CD8-positive, alpha-beta memory T cell (primary cell): ENCODE results near the gene IRF2. TPM values are rescaled to one million over a fixed set of nuclear protein-coding genes. Genes with fewer than 3 reads are reported as not detected.

Experiments
- CTCF ChIA-PET: fragments of 350-600 bp; sonication (Branson Sonifier 250); formaldehyde crosslinking; loops from one replicate; lab custom pipeline; 2021; ENCODE audit warnings: antibody characterized with exemption; lab: Charles Lee
- POLR2A ChIA-PET: fragments of 350-600 bp; sonication (Branson Sonifier 250); formaldehyde crosslinking; loops from one replicate; lab custom pipeline; 2021; ENCODE audit warnings: antibody characterized with exemption; lab: Charles Lee
- DNase-seq, 5 donors: peaks; one replicate each; pipeline versions ENCODE4 v3.0.0 to v3.0.0-alpha.2; 2020 to 2022; ENCODE audit warnings: mixed read lengths in 1 of 5
- H3K27ac ChIP-seq: one replicate; pipeline ENCODE4 v1.7.0; 2013; ENCODE audit warnings: low read depth, mild to moderate bottlenecking, low read length, moderate library complexity
- H3K27me3 ChIP-seq: 2 replicates; pipeline ENCODE4 v1.7.0; 2013; ENCODE audit warnings: low read length, mild to moderate bottlenecking; ENCODE audit not compliant: insufficient read depth, poor library complexity, severe bottlenecking
- H3K36me3 ChIP-seq: 2 replicates; pipeline ENCODE4 v1.7.0; 2013; ENCODE audit warnings: mild to moderate bottlenecking, low read length, moderate library complexity; ENCODE audit not compliant: insufficient read depth
- H3K4me1 ChIP-seq: 2 replicates; pipeline ENCODE4 v1.7.0; 2013; ENCODE audit warnings: mild to moderate bottlenecking, low read length, moderate library complexity; ENCODE audit not compliant: insufficient read depth
- H3K4me3 ChIP-seq: 2 replicates; pipeline ENCODE4 v1.7.0; 2013; ENCODE audit warnings: mild to moderate bottlenecking, low read length
- H3K9me3 ChIP-seq: 2 replicates; pipeline ENCODE4 v1.7.0; 2013; ENCODE audit warnings: mild to moderate bottlenecking, low read length
- H3K27ac Mint-ChIP-seq, 8 donors: one replicate each; pipeline ENCODE4 v1.8.0; 2020 to 2021; ENCODE audit warnings: mixed read lengths in 8 of 8, mild to moderate bottlenecking in 6 of 8, inconsistent platforms in 3 of 8, moderate library complexity in 3 of 8
- H3K27me3 Mint-ChIP-seq, 2 donors: one replicate each; pipeline ENCODE4 v1.8.0; 2020 to 2021; ENCODE audit warnings: mixed read lengths in 2 of 2, mild to moderate bottlenecking in 1 of 2, moderate library complexity in 1 of 2
- H3K36me3 Mint-ChIP-seq, 3 donors: one replicate each; pipeline ENCODE4 v1.8.0; 2020 to 2021; ENCODE audit warnings: mixed read lengths in 3 of 3, inconsistent platforms in 1 of 3, mild to moderate bottlenecking in 1 of 3
- H3K4me1 Mint-ChIP-seq, 3 donors: one replicate each; pipeline ENCODE4 v1.8.0; 2020 to 2021; ENCODE audit warnings: mixed read lengths in 3 of 3, inconsistent platforms in 1 of 3, mild to moderate bottlenecking in 1 of 3
- H3K4me3 Mint-ChIP-seq, 7 donors: one replicate each; pipeline ENCODE4 v1.8.0; 2020 to 2021; ENCODE audit warnings: mixed read lengths in 7 of 7, mild to moderate bottlenecking in 6 of 7, moderate library complexity in 4 of 7, inconsistent platforms in 2 of 7
- H3K9me3 Mint-ChIP-seq, 5 donors: one replicate each; pipeline ENCODE4 v1.8.0; 2020 to 2022; ENCODE audit warnings: mixed read lengths in 5 of 5, mild to moderate bottlenecking in 3 of 5, moderate library complexity in 2 of 5, inconsistent platforms in 1 of 5
- polyA plus RNA-seq: library from polyadenylated mRNA; unstranded; fragments of 300-500 nt; fragmentation: Illumina TruSeq; gene quantifications from one replicate; pipeline ENCODE4 v1.2.3, GENCODE V29; 2021
- total RNA-seq, 2 experiments: library from RNA; stranded (reverse); gene quantifications; one replicate each; pipeline ENCODE4 v1.2.3, GENCODE V29; 2021

IRF2 gene
- total and polyA plus RNA-seq, 3 experiments from 2014 or later, result 44.1 to 79.3 (median 44.3) TPM

- CTCF ChIA-PET, result no interaction called here
- Mint-ChIP-seq H3K4me3 (no peak overlapping the region), H3K9me3 (no peaks in the 10 kb centered on the region), H3K36me3 (peaks cover 0 to 93% (median 41%) of the 10 kb centered on the region in 3 donors), H3K4me1 (peaks cover 18 to 41% (median 38%) of the 10 kb centered on the region in 3 donors), H3K27me3 (no peaks in the 10 kb centered on the region), H3K27ac (peak overlapping the region in 6 of 8 donors; percentile 11 to 69 (median 52))
- H3K36me3 ChIP-seq, result peaks cover 45% of the 10 kb centered on the region
- H3K9me3 ChIP-seq, result no peaks in the 10 kb centered on the region
- H3K4me1 ChIP-seq, result no peaks in the 10 kb centered on the region
- no peaks in the 10 kb centered on the region for H3K27me3 ChIP-seq
- H3K27ac ChIP-seq, result no peak overlapping the region
- DNase-seq, result no peak
- H3K4me3 ChIP-seq, result no peak overlapping the region
- POLR2A ChIA-PET, result no interaction called here
Measured at GRCh38 chr4:184401397-184402171, 72.8 kb downstream of the IRF2 start.

GRCh38 chr4:184400891-184401290 is 73.5 kb downstream of the IRF2 start:
- ChIA-PET POLR2A (no interaction called here), CTCF (no interaction called here)
- peaks cover 20 to 41% (median 41%) of the 10 kb centered on the region in 3 donors for H3K4me1 Mint-ChIP-seq
- no peaks in the 10 kb centered on the region for H3K27me3 Mint-ChIP-seq
- Histone ChIP-seq H3K27ac (no peak overlapping the region), H3K4me1 (no peaks in the 10 kb centered on the region), H3K9me3 (no peaks in the 10 kb centered on the region), H3K27me3 (no peaks in the 10 kb centered on the region), H3K36me3 (peaks cover 43% of the 10 kb centered on the region), H3K4me3 (no peak overlapping the region)
- H3K9me3 Mint-ChIP-seq, result no peaks in the 10 kb centered on the region
- H3K4me3 Mint-ChIP-seq, result no peak overlapping the region
- H3K27ac Mint-ChIP-seq, result peak overlapping the region in 2 of 8 donors; percentile 2 to 36
- peaks cover 3 to 95% (median 43%) of the 10 kb centered on the region in 3 donors for H3K36me3 Mint-ChIP-seq
- no peak for DNase-seq

- DNase-seq, result no peak
- H3K27ac ChIP-seq, result no peak overlapping the region
- Mint-ChIP-seq H3K9me3 (no peaks in the 10 kb centered on the region), H3K4me3 (no peak overlapping the region), H3K27ac (peak overlapping the region in 6 of 8 donors; percentile 12 to 61 (median 34)), H3K4me1 (peaks cover 18 to 39% (median 39%) of the 10 kb centered on the region in 3 donors), H3K36me3 (peaks cover 3 to 95% (median 44%) of the 10 kb centered on the region in 3 donors), H3K27me3 (no peaks in the 10 kb centered on the region)
- H3K4me3 ChIP-seq, result no peak overlapping the region
- H3K9me3 ChIP-seq, result no peaks in the 10 kb centered on the region
- no peaks in the 10 kb centered on the region for H3K27me3 ChIP-seq
- ChIA-PET CTCF (no interaction called here), POLR2A (no interaction called here)
- no peaks in the 10 kb centered on the region for H3K4me1 ChIP-seq
- H3K36me3 ChIP-seq, result peaks cover 43% of the 10 kb centered on the region
Measured at GRCh38 chr4:184400375-184400870, 73.9 kb downstream of the IRF2 start.

- H3K36me3 ChIP-seq, result peaks cover 43% of the 10 kb centered on the region
- H3K9me3 ChIP-seq, result no peaks in the 10 kb centered on the region
- no peak overlapping the region for H3K27ac ChIP-seq
- H3K4me1 ChIP-seq, result no peaks in the 10 kb centered on the region
- DNase-seq, result no peak
- Mint-ChIP-seq H3K27ac (peak overlapping the region in 4 of 8 donors; percentile 24 to 43 (median 30)), H3K4me3 (no peak overlapping the region), H3K36me3 (peaks cover 3 to 93% (median 41%) of the 10 kb centered on the region in 3 donors), H3K27me3 (no peaks in the 10 kb centered on the region), H3K4me1 (peaks cover 18 to 36% (median 34%) of the 10 kb centered on the region in 3 donors), H3K9me3 (no peaks in the 10 kb centered on the region)
- no peaks in the 10 kb centered on the region for H3K27me3 ChIP-seq
- ChIA-PET CTCF (no interaction called here), POLR2A (no interaction called here)
- no peak overlapping the region for H3K4me3 ChIP-seq
Measured at GRCh38 chr4:184399512-184399908, 74.8 kb downstream of the IRF2 start.

GRCh38 chr4:184398741-184399511 is 75.4 kb downstream of the IRF2 start:
- Histone ChIP-seq H3K36me3 (peaks cover 43% of the 10 kb centered on the region), H3K27ac (no peak overlapping the region), H3K4me1 (no peaks in the 10 kb centered on the region), H3K27me3 (no peaks in the 10 kb centered on the region), H3K9me3 (no peaks in the 10 kb centered on the region), H3K4me3 (no peak overlapping the region)
- H3K36me3 Mint-ChIP-seq, result peaks cover 3 to 95% (median 41%) of the 10 kb centered on the region in 3 donors
- H3K4me1 Mint-ChIP-seq, result peaks cover 15 to 36% (median 34%) of the 10 kb centered on the region in 3 donors
- no peaks in the 10 kb centered on the region for H3K9me3 Mint-ChIP-seq
- CTCF ChIA-PET, result no interaction called here
- DNase-seq, result no peak
- H3K27ac Mint-ChIP-seq, result peak overlapping the region in 3 of 8 donors; percentile 35 to 45 (median 43)
- no peaks in the 10 kb centered on the region for H3K27me3 Mint-ChIP-seq
- H3K4me3 Mint-ChIP-seq, result no peak overlapping the region
- POLR2A ChIA-PET, result no interaction called here

DNA sequence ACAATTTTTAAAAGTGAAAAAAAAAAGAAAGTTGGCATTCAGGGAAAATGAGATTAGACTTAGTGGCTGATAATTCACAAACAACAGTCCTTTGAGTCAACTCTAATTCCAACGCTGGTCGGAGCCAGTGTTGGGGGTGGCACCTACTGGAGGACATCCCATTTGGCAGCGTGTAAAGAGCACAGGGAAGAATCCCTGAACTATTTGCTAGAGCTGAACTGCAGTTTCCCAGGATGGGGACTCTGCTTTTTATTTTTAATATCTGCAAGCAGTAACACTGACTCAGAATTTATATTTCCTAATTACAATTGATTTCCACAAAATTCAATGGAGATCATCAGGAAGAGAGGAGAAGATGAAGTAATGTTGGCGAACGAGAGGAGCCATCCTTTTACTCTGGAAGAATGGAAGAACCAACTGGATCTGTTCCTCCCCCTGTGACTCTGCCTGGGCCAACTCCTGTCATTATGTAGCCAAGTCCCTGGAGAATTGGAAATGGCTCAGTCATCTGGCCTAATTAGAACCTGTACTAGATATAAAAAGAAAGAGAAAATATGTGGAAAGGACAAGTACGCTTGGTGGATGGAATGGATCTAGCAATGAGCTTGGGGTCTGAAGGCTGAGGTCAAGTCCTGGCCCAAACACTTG is 76.7 kb downstream of the IRF2 start:
- ChIA-PET CTCF (no interaction called here), POLR2A (no interaction called here)
- no peaks in the 10 kb centered on the region for H3K9me3 Mint-ChIP-seq
- Histone ChIP-seq H3K27ac (no peak overlapping the region), H3K9me3 (no peaks in the 10 kb centered on the region), H3K27me3 (no peaks in the 10 kb centered on the region), H3K4me1 (no peaks in the 10 kb centered on the region), H3K4me3 (no peak overlapping the region), H3K36me3 (peaks cover 47% of the 10 kb centered on the region)
- H3K27ac Mint-ChIP-seq, result peak overlapping the region in 1 of 8 donors; percentile 35
- peaks cover 7 to 95% (median 35%) of the 10 kb centered on the region in 3 donors for H3K36me3 Mint-ChIP-seq
- no peak for DNase-seq
- no peak overlapping the region for H3K4me3 Mint-ChIP-seq
- peaks cover 13 to 25% (median 24%) of the 10 kb centered on the region in 3 donors for H3K4me1 Mint-ChIP-seq
- H3K27me3 Mint-ChIP-seq, result no peaks in the 10 kb centered on the region

GRCh38 chr4:184396570-184397515 is 77.5 kb downstream of the IRF2 start:
- POLR2A ChIA-PET, result no interaction called here
- Histone ChIP-seq H3K36me3 (peaks cover 48% of the 10 kb centered on the region), H3K27me3 (no peaks in the 10 kb centered on the region), H3K27ac (no peak overlapping the region), H3K9me3 (no peaks in the 10 kb centered on the region), H3K4me3 (no peak overlapping the region), H3K4me1 (no peaks in the 10 kb centered on the region)
- no peaks in the 10 kb centered on the region for H3K27me3 Mint-ChIP-seq
- H3K9me3 Mint-ChIP-seq, result no peaks in the 10 kb centered on the region
- no peak for DNase-seq
- H3K4me3 Mint-ChIP-seq, result no peak overlapping the region
- CTCF ChIA-PET, result no interaction called here
- H3K36me3 Mint-ChIP-seq, result peaks cover 7 to 95% (median 29%) of the 10 kb centered on the region in 3 donors
- peak overlapping the region in 5 of 8 donors; percentile 22 to 72 (median 61) for H3K27ac Mint-ChIP-seq
- peaks cover 10 to 22% (median 19%) of the 10 kb centered on the region in 3 donors for H3K4me1 Mint-ChIP-seq
